HepG2 (cell line): ENCODE measurements around the gene KIF1B. TPM values are rescaled to one million over a fixed set of nuclear protein-coding genes. Genes with fewer than 3 reads are reported as not detected.

Experiments used
- ATAC-seq: fragments of 200-7000 bp; cut with Tn5 transposase; 3 replicates; pipeline ENCODE4 v1.9.1; 2020; ENCODE audit warnings: mild to moderate bottlenecking, moderate library complexity
- BruUV-seq: library from RNA; stranded (reverse); fragments of 400-500 nt; replicated peaks from 2 replicates; lab custom pipeline; 2021; lab: Mats Ljungman, UMichigan
- CTCF ChIA-PET: fragments of 300-600 bp; formaldehyde crosslinking; extraction: SDS; loops from one replicate; lab custom pipeline; 2021; ENCODE audit warnings: low total read pairs, inconsistent platforms, low intra/inter-chr PET ratio; lab: Yijun Ruan, JAX
- POLR2A ChIA-PET: fragments of 350-600 bp; sonication (Branson Sonifier 250); formaldehyde crosslinking; loops from one replicate; lab custom pipeline; 2020; ENCODE audit warnings: antibody characterized with exemption, inconsistent platforms; lab: Yijun Ruan, JAX
- DNase-seq: peaks from one replicate; pipeline ENCODE4 v3.0.0-alpha.2; 2015; ENCODE audit warnings: low spot score
- FAIRE-seq: peaks from 3 replicates; lab custom pipeline; 2011; peaks lifted over from hg19 to GRCh38; lab: Jason Lieb, UNC
- H2AFZ ChIP-seq: one replicate; pipeline ENCODE4 v1.6.1; 2011; ENCODE audit warnings: low read length, inconsistent platforms
- H3K27ac ChIP-seq: fragments of 300-600 bp; 3 replicates; pipeline ENCODE4 v1.8.0; 2011; ENCODE audit warnings: mixed run types, mild to moderate bottlenecking, mixed read lengths, low read length, inconsistent platforms; ENCODE audit not compliant: insufficient read depth; ENCODE audit errors: extremely low read length
- H3K27me3 ChIP-seq, 2 experiments: fragments of 200-600 bp in 1 of 2; 2 replicates in 1 of 2; 3 replicates in 1 of 2; pipeline versions ENCODE4 v1.6.0 to v1.8.0; 2011; ENCODE audit warnings: low read length in 2 of 2, mild to moderate bottlenecking in 2 of 2, moderate library complexity in 2 of 2, inconsistent platforms in 1 of 2; ENCODE audit not compliant: insufficient read depth in 2 of 2, control insufficient read depth in 1 of 2
- H3K36me3 ChIP-seq, 2 experiments: fragments of 200-600 bp in 1 of 2; replicated peaks in 1 of 2; 2 replicates in 1 of 2; 3 replicates in 1 of 2; pipeline versions ENCODE4 v1.5.1 to v1.8.0; 2011; ENCODE audit warnings: low read length in 2 of 2, inconsistent platforms in 1 of 2; ENCODE audit not compliant: insufficient read depth in 2 of 2, control insufficient read depth in 1 of 2
- H3K4me1 ChIP-seq: 2 replicates; pipeline ENCODE4 v1.5.1; 2012; ENCODE audit warnings: low read length, inconsistent platforms; ENCODE audit not compliant: insufficient read depth
- H3K4me2 ChIP-seq: 2 replicates; pipeline ENCODE4 v1.6.0; 2011; ENCODE audit warnings: low read depth, low read length, inconsistent platforms
- H3K4me3 ChIP-seq, 3 experiments: fragments of 200-600 bp in 1 of 3; sonication (generic), shearing (Covaris generic) in 1 of 3; replicated peaks in 1 of 3; 2 replicates each; pipeline ENCODE4 v1.5.1; 2011 to 2016; ENCODE audit warnings: low read length in 3 of 3, inconsistent platforms in 2 of 3, low read depth in 2 of 3, mild to moderate bottlenecking in 2 of 3, control low read depth in 1 of 3, mixed read lengths in 1 of 3; ENCODE audit not compliant: insufficient read depth in 1 of 3
- H3K79me2 ChIP-seq: one replicate; pipeline ENCODE4 v1.6.1; 2011; ENCODE audit warnings: low read length, inconsistent platforms; ENCODE audit not compliant: insufficient read depth
- H3K9ac ChIP-seq: 2 replicates; pipeline ENCODE4 v1.6.0; 2011; ENCODE audit warnings: mild to moderate bottlenecking, low read depth, low read length, inconsistent platforms; ENCODE audit not compliant: insufficient read depth
- H3K9me3 ChIP-seq: 2 replicates; pipeline ENCODE4 v1.5.1; 2012; ENCODE audit warnings: mild to moderate bottlenecking, low read length
- H4K20me1 ChIP-seq: 2 replicates; pipeline ENCODE4 v1.6.0; 2011; ENCODE audit warnings: inconsistent platforms, mild to moderate bottlenecking, low read length, moderate library complexity; ENCODE audit not compliant: insufficient read depth
- ARNT2 ChIP-seq: sonication (generic); formaldehyde crosslinking; IDR thresholded peaks from 2 replicates; pipeline ENCODE4 v1.8.0; 2022; ENCODE audit warnings: mild to moderate bottlenecking, low read depth, missing genetic modification reagents, moderate library complexity
- ATAD3A ChIP-seq: sonication (generic); formaldehyde crosslinking; IDR thresholded peaks from 2 replicates; pipeline ENCODE4 v1.4.0; 2020; ENCODE audit warnings: missing genetic modification reagents
- ATF3 ChIP-seq: sonication (generic); formaldehyde crosslinking; IDR thresholded peaks from 2 replicates; pipeline ENCODE4 v1.4.0; 2020; ENCODE audit warnings: missing genetic modification reagents
- BORCS8-MEF2B ChIP-seq: sonication (generic); formaldehyde crosslinking; IDR thresholded peaks from 2 replicates; pipeline ENCODE4 v1.8.0; 2022; ENCODE audit warnings: mild to moderate bottlenecking, missing genetic modification reagents
- DMAP1 ChIP-seq: IDR thresholded peaks from 2 replicates; pipeline ENCODE4 v1.6.1; 2016
- MAF1 ChIP-seq: sonication (generic); formaldehyde crosslinking; IDR thresholded peaks from 2 replicates; pipeline ENCODE4 v1.5.0; 2020; ENCODE audit warnings: missing genetic modification reagents, borderline replicate concordance
- MLLT10 ChIP-seq: sonication (generic); formaldehyde crosslinking; IDR thresholded peaks from 2 replicates; pipeline ENCODE4 v1.4.0; 2020; ENCODE audit warnings: missing genetic modification reagents
- PBX2 ChIP-seq: IDR thresholded peaks from 2 replicates; pipeline ENCODE4 v1.6.1; 2016; ENCODE audit warnings: control low read depth
- REL ChIP-seq: sonication (generic); formaldehyde crosslinking; conservative IDR thresholded peaks from 2 replicates; pipeline ENCODE4 v1.8.0; 2022; ENCODE audit warnings: mild to moderate bottlenecking, missing genetic modification reagents, moderate library complexity
- RNF2 ChIP-seq: fragments of 450-650 bp; conservative IDR thresholded peaks from 2 replicates; pipeline ENCODE4 v1.6.1; 2016; ENCODE audit warnings: low read depth
- RORA ChIP-seq: sonication (generic); formaldehyde crosslinking; IDR thresholded peaks from 2 replicates; pipeline ENCODE4 v1.5.0; 2020; ENCODE audit warnings: mild to moderate bottlenecking, missing genetic modification reagents, moderate library complexity
- TFDP2 ChIP-seq: sonication (generic); formaldehyde crosslinking; IDR thresholded peaks from 2 replicates; pipeline ENCODE4 v1.4.0; 2020; ENCODE audit warnings: missing genetic modification reagents
- WIZ ChIP-seq: sonication (generic); formaldehyde crosslinking; IDR thresholded peaks from 2 replicates; pipeline ENCODE4 v1.5.1; 2020; ENCODE audit warnings: mild to moderate bottlenecking, missing genetic modification reagents
- ZBTB21 ChIP-seq: sonication (generic); formaldehyde crosslinking; IDR thresholded peaks from 2 replicates; pipeline ENCODE4 v1.4.0; 2020; ENCODE audit warnings: missing genetic modification reagents
- ZNF562 ChIP-seq: sonication (generic); formaldehyde crosslinking; IDR thresholded peaks from 2 replicates; pipeline ENCODE4 v1.8.0; 2022; ENCODE audit warnings: missing genetic modification reagents, borderline replicate concordance
- ZNF570 ChIP-seq: sonication (generic); formaldehyde crosslinking; IDR thresholded peaks from 2 replicates; pipeline ENCODE4 v1.4.0; 2020; ENCODE audit warnings: mild to moderate bottlenecking, missing genetic modification reagents, borderline replicate concordance
- WGBS: methylation state at CpG from one replicate; pipeline ENCODE4 v1.1.6; 2017; ENCODE audit warnings: low lambda C conversion rate; 5-methylcytosine and 5-hydroxymethylcytosine counted together
- in situ Hi-C: cut with HindIII; loops from 2 replicates; pipeline ENCODE4 v1.10.0; 2017; ENCODE audit warnings: low pct_unique_long_range_greater_than_20kb; ENCODE audit not compliant: extremely low pct_ligation_motif_present
- intact Hi-C: fragments of 100-400 bp; cut with micrococcal nuclease; formaldehyde crosslinking; loops from one replicate; pipeline ENCODE4 v1.10.0; 2022; ENCODE audit not compliant: unreplicated experiment
- polyA plus RNA-seq, 8 experiments: library from polyadenylated mRNA; depleted of rRNA in 3 of 8; stranded (reverse) in 7 of 8; unstranded in 1 of 8; fragments of >200 nt; fragmentation: Illumina TruSeq in 4 of 8; extraction: Trizol in 4 of 8; gene quantifications; 2 replicates each; pipeline versions ENCODE4 v1.2.1 to v1.2.3, GENCODE V29; 2011 to 2016; ENCODE audit warnings: low read depth in 4 of 8, missing spikeins in 1 of 8, mixed read lengths in 1 of 8; ENCODE audit not compliant: insufficient read depth in 1 of 8
- total RNA-seq, 5 experiments: library from RNA; depleted of rRNA; stranded (reverse); fragments of >200 nt; fragmentation: Illumina TruSeq; extraction: Trizol; gene quantifications; 2 replicates each; pipeline ENCODE4 v1.2.3, GENCODE V29; 2016; ENCODE audit warnings: low read depth in 1 of 5

Gene KIF1B
- total and polyA plus RNA-seq, 2 of the 13 experiments (the other 11 are each of a cell fraction or from before 2014, with no cell fraction given): 26.7 to 32.5 TPM

GRCh38 chr1:10292188-10292587 is 81.8 kb downstream of the KIF1B start:
- no TSS peak for BruUV-seq
- TF ChIP-seq WIZ (CRISPR knock-in tag): no peak
- TF ChIP-seq DMAP1: no peak
- no peak for TF ChIP-seq TFDP2
- no peak for TF ChIP-seq MAF1 (CRISPR knock-in tag)
- no peak for TF ChIP-seq ATAD3A (CRISPR knock-in tag)
- TF ChIP-seq REL (CRISPR knock-in tag): no peak
- TF ChIP-seq ARNT2 (CRISPR knock-in tag): no peak
- TF ChIP-seq PBX2 (CRISPR knock-in tag): no peak
- TF ChIP-seq ZNF570 (CRISPR knock-in tag): no peak
- no peak for TF ChIP-seq MLLT10
- no peak for TF ChIP-seq ZBTB21
- no peak for TF ChIP-seq ZNF562
- TF ChIP-seq BORCS8-MEF2B (CRISPR knock-in tag): no peak
- no peak for TF ChIP-seq RORA (CRISPR knock-in tag)
- TF ChIP-seq RNF2: no peak
- no peak for TF ChIP-seq ATF3 (CRISPR knock-in tag)
- no peak overlapping the region for H3K27ac ChIP-seq
- intact Hi-C loops (no loop called here), in situ Hi-C loops (no loop called here)
- ChIA-PET POLR2A (no interaction called here), CTCF (no interaction called here)
- WGBS: 91% methylated on average over 2 of the region's 2 CpGs
- no peaks in the 10 kb centered on the region for H3K4me1 ChIP-seq
- no peak overlapping the region for H3K4me3 ChIP-seq
- no peaks in the 10 kb centered on the region for H4K20me1 ChIP-seq
- no peak overlapping the region for H3K4me2 ChIP-seq
- peaks cover 10 to 63% of the 10 kb centered on the region in 2 experiments; a peak in 4 of 5 replicates for H3K36me3 ChIP-seq
- H3K27me3 ChIP-seq: no peaks in the 10 kb centered on the region
- no peaks in the 10 kb centered on the region for H3K79me2 ChIP-seq
- no peak overlapping the region for H3K9ac ChIP-seq
- ATAC-seq (no peak), DNase-seq (no peak), FAIRE-seq (no peak)
- H3K9me3 ChIP-seq: no peaks in the 10 kb centered on the region
- H2AFZ ChIP-seq: no peak overlapping the region
